Esophagus muscularis mucosa (tissue), 4 donors: ENCODE measurements around the gene AKT3.

Experiments used
- EP300 ChIP-seq: sonication (generic); formaldehyde crosslinking; IDR thresholded peaks from one replicate; pipeline ENCODE4 v1.6.1; 2017; ENCODE audit warnings: antibody characterized with exemption
- POLR2AphosphoS5 ChIP-seq, 2 donors: sonication (generic); formaldehyde crosslinking; IDR thresholded peaks; one replicate each; pipeline ENCODE4 v1.6.1; 2017; ENCODE audit warnings: antibody characterized with exemption in 2 of 2
- TF ChIP-seq, protein P1 (sequence below), 3 experiments: fragments of 200-600 bp in 2 of 3; fragments of 450-650 bp in 1 of 3; sonication (generic) in 2 of 3; IDR thresholded peaks; one replicate each; pipeline ENCODE4 v1.5.1; 2017 to 2019; ENCODE audit warnings: antibody characterized with exemption in 3 of 3, mild to moderate bottlenecking in 2 of 3, moderate library complexity in 1 of 3

DNA sequence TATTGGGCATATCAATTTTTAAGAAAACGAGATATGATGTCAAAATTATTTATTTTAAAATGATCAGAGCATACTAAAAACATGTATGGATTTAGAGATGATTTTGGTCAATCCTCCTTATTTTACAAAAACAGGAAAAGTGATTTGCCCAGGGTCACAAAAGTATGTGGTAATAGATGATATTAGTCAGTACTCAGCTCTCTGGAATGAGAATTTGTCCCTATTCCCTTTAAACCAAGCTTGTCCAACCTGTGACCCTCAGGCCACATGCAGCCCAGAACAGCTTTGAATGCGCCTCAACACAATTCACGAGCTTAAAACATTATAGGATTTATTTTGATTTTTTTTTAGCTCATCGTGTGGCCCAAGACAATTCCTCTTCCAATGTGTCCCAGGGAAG is 104.7 kb downstream of the AKT3 start:
- TF ChIP-seq, protein P1, sequence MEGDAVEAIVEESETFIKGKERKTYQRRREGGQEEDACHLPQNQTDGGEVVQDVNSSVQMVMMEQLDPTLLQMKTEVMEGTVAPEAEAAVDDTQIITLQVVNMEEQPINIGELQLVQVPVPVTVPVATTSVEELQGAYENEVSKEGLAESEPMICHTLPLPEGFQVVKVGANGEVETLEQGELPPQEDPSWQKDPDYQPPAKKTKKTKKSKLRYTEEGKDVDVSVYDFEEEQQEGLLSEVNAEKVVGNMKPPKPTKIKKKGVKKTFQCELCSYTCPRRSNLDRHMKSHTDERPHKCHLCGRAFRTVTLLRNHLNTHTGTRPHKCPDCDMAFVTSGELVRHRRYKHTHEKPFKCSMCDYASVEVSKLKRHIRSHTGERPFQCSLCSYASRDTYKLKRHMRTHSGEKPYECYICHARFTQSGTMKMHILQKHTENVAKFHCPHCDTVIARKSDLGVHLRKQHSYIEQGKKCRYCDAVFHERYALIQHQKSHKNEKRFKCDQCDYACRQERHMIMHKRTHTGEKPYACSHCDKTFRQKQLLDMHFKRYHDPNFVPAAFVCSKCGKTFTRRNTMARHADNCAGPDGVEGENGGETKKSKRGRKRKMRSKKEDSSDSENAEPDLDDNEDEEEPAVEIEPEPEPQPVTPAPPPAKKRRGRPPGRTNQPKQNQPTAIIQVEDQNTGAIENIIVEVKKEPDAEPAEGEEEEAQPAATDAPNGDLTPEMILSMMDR (IDR thresholded peaks at IDR 0.05), result no peak
- TF ChIP-seq POLR2AphosphoS5 (IDR thresholded peaks at IDR 0.05) (no peak), EP300 (no peak)
